Measurements from ENCODE around the gene HNRNPA3.
A peak's percentile ranks its signal among the peaks of the same experiment; 100 is the strongest.
"Not testable (repeated sequence)": the region's sequence is repeated elsewhere in the genome, so short reads cannot be mapped to it uniquely, and the experiment has no call there.

Gene HNRNPA3

DNA sequence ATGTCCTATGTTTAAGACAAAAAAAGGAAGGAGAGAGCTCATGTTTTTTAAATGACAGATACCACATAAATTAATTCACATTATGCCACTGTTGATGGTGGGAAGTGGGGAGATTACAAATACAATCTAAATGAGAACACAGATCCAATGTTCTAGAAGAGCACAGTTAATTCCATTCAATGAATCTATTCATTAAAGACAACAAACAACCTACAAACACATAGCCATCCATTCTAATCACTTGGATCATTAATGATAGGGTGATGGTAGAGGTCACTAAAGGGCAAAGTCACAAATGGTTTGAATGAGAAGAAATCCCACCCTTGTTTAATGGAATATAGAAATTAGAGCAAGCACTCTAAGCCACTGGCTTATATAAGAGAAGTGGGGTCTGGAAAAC is 21.7 kb downstream of the HNRNPA3 start:
- DNase-seq = no peak

DNA sequence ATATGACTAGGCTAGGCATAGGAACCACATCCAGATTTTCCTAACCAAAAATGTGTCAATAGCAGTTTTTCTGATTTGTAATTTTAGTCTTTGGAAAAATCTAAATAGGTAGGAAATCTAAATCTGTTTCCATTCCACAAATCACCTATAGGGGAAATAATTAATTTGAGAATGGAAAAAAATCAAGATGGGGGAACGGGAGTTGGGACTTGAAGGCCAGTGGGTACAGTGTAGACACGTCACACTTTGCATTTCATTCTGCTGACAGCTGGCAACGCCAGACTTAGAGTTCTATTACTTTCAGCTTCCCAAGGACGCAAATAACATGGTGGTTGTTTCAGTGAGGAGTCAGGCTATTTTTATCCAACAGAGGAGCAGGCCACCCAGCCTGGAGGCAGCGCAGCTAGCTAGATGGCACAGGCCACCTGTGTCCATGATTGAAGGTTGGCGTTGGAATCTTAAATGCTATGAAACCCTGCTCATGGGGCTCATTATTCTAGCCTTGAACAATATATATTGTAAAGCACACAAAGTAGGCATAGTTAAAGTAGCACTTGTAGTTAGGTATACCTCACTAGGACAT is 23.4 kb downstream of the HNRNPA3 start:
- peak; percentile 34 for DNase-seq

DNA sequence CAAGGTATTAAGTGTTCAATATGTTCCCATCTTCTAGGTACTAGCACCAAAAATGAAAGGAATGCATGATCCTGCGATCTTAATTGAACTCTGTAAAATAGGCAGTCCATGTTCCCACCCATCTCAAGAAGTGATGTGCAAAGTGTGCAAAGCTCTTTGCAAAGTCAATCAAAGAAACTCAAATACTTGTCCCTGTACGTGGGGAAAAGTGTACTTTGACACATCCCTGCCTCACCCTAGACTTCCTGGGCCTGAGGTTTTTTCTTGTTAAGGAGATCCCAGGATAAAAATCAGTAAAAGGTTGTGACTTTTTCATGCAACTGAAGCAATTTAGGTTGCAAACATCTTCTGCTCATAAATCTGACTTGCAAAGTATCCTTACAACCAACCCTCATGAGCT is 25.3 kb downstream of the HNRNPA3 start:
- no peak for DNase-seq

DNA sequence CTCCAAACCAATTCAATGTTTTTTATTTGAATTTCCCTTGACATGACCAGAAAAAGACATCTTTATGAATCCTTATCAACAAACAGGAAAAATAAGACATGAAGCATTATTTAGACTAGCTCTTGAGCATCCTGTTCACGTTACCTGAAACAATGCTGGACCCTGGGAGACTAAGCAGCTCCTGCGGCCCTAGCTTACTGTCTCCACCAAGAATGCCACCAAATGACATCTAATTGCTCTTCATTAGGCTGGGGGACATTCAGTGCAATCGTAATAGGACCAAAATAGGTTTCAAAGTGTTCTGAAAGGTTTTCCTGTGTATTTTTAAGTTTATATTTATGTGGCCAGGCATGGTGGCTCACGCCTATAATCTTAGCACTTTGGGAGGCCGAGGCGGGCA is 26.5 kb downstream of the HNRNPA3 start:
- DNase-seq = no peak

DNA sequence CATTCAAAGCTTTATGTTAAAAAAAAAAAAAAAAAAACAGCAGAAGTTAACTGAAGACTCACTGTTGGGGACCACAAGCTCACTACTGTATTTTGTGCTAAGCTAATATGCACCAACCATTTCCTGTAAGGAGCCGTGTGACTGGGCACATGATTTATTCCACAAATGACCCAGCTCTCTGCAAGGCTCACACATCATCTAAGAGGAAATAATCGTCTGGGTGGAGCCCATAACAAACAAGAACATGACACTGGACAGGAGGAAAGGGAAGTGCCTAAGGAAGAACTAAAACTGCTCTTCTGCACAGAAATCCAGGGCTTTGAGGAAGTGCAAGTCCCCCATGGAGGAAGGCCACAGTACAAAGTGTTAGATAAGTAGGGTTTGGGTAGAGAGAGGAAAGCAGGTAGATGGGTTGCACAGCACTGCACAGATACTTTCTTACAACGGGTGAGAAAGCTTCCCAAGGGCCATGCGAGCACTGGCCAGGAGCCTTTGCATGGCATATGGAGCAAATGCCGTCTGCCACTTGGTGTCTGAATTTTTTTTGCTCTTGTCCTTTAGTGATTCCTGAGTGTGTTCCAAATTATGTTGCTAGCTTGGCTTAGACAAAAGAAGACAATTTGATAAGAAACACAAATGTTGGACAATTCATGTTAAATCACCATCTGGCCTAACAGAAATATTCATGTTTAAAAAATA is 27.5 kb downstream of the HNRNPA3 start:
- DNase-seq = peak; percentile 71

DNA sequence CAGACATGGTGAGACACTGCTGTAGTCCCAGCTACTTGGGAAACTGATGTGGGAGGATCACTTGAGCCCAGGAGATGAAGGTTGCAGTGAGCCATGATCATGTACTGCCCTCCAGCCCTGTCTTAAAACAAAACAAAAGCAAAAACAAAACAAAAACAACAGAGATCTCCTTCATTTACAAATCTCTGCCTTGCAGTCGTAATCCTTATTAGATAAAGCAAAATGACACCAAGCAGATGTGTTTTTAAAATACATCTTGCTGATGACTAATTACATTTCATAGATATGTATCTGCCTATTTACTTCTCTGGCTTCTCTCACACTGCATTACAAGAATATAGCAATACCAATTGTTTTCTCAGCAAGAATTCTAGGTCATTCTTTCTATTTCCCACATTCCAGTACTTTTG is 29.1 kb downstream of the HNRNPA3 start:
- no peak for DNase-seq

DNA sequence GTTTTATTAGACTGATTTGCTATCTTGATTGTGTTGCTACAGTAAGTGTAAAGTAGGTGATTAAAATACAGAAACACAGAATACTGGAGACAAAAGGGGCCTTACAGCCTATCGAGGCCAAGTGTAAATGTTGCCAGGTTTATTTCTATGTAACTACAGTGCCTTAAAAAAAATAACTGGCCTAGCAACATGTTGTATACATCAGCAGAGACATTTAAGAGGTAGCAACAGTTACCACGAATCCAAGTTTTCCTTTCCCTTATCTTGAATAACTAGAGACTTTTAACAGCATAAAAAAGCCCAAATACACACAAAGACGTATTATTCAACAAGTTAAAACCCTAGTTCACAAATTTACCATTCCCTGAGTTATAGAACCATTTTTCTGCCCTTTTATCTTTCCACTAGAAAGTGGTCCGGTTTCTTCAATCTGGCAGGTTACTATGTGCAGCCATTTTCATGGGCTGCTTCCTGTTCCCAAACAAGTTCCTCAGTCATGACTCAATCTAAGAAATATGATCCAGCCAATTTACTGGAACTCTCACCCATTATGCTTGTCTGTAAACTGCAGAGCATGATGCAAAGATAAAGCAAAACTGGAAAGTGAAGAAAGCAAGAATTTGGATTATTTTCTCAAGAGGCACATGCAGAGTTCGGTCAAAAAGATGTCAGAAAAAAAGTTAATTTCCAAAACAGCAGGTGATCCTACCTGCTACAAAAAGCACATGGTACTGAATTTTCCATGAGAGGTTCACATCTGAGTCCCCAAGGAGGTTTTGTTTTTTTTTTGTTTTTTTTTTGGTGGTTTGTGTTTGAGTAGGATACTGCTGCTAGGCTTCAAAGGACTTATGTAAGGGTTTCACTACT is 29.8 kb downstream of the HNRNPA3 start:
- no peak for DNase-seq

DNA sequence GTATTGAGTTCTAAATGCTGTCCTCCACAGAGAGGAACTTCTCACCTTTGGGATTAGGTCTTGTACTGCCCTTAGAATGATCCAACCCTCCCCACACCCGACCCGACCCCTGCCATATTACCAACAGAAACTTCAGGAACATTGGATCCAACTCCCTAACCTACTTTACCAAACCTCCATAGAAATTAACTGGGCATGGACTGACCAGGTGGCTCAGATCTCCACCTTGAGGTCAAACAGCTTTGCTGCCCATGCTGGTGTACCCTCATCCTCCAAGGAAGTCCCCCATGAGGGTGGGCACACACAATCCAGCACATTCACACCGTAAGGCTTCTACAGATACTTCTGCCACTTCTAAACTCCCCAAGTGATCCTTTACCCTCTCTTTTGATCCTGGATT is 30.5 kb downstream of the HNRNPA3 start:
- no peak for DNase-seq

DNA sequence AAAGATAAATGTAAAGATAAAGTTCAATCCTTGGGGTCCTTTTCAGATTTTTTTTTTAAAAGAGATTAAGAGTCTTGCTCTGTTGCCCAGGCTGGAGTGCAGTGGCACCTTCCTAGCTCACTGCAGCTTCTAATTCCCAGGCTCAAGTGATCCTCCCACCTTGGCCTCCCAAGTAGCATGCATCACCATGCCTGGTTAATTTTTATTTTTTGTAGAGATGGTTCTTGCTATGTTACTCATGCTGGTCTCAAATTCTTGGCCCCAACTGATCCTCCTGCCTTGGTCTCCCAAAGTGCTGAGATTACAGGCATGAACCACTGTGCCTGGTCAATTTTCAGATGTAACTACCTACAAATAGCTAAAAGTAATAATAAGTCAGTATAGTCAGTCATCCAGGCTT is 30.9 kb downstream of the HNRNPA3 start:
- DNase-seq = no peak

DNA sequence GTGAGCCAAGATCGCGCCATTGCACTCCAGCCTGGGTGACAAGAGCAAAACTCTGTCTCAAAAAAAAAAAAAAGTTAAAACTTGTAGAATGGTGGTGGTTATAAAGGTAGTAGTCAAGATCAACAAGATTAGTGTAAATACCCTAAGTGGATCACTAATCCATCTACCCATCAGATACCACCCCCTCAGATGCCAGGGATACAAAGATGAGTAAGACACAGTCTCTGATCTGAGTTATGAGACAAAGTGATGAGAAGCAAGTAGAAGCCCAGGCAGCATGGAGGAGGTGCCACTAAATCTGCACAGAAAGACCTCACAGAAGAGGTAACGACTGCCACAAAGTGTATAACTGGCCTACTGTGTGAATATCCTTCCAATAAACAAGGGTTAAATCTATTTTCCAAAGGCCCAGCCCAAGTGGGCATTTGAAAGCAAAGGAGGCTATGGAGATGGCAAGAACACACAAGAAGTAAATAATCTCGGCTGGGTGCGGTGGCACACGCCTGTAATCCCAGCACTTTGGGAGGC is 31.7 kb downstream of the HNRNPA3 start:
- no peak for DNase-seq

DNA sequence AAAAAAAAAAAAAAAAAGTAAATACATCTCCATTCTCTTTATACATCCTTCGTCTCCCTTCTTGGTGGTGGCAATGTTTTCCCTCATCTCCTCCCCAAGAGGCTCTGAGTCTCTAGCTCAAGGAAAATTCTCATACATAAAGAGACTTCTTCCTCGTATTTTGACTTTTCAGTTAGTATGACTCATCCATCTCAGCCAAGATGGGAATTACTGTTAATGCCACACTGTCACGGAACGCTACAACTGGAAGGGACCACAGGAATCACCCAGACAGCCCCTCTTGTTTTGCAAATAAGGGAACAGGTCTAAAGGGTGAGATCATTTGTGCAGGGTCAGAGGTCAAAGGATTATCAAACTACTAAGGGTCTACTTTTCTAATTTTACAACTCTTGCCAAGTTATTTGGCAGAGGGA is 32.4 kb downstream of the HNRNPA3 start:
- DNase-seq = no peak

DNA sequence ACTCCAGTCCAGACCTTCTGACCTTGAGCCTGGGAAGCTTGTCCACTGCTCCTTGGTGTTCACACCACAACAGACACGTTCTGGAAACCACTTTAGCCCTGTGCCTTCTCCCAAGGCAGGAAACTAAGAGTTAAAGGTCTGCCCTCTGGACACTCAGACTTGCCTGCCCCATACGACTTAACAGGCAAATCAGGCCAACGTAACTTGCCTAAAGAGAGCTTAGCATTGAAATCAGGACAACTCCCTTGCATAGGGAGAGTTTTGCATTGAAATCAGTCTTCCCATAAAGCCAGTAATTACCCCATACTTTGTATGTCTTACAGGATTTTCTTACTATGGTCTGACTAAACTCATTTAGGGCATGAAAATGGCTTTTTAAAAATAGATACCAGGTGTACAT is 33.4 kb downstream of the HNRNPA3 start:
- DNase-seq = no peak

DNA sequence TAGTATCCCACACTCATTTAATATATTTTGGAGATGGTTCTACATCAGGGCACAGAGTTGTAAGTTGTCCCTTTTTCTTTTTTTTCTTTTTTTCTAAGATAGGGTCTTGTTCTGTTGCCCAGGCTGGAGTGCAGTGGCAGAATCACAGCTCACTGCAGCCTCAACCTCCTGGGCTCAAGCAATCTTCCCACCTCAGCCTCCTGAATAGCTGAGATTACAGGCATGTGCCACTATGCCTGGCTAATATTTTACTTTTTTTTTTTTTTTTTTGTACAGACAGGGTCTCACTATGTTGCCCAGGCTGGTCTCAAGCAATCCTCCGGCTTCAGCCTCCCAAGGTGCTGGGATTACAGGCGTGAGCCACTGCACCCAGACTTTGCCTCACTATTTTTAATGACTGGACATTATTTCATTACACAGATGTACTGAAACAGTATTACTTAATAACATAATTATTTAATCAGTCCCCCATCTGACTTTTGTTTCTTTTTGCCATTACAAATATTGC is 34.0 kb downstream of the HNRNPA3 start:
- not testable (repeated sequence) for DNase-seq

DNA sequence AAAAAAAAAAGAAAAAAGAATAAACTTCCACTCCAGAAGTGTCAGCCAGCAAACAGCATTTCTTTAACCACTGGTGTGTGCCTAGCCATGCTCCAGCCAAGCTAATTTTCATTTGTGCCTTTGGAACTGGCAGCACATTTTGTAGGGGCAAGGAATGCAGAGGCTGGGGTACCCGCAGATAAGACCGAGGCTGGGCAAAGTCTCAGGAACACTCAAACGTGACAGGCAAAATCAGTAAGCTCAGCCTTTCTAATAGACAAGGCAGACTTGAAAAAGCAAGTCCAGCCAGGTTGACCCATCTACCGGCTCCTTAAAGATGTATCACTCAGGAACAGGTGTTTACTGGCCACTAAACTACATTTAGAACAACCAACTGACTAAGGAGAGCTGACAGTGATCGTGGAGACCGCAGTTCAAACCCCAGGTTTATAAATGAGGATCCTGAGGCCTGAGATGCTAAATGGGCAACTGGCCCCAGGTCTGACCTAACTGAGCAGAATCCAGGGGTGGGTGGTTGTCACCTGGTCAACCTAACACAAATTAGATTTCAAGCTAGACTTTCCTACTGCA is 35.2 kb downstream of the HNRNPA3 start:
- no peak for DNase-seq

DNA sequence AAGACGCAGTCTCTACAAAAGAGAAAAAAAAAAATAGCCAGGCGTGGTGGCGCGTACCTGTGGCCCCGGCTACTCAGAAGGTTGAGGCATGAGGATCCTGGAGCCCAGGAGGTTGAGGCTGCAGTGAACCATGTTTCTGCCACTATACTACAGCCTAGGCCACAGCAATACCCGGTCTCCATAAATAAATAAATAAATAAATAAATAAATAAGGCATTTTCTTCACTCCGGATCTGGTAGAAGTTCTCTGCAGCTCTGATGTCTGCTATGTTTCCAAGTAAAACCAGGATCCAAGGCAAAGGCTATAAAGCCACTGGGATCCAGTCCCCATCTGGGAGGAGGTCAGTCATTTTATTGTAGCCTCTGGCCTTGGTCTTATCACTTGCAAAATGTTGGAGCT is 36.4 kb downstream of the HNRNPA3 start:
- DNase-seq = no peak

DNA sequence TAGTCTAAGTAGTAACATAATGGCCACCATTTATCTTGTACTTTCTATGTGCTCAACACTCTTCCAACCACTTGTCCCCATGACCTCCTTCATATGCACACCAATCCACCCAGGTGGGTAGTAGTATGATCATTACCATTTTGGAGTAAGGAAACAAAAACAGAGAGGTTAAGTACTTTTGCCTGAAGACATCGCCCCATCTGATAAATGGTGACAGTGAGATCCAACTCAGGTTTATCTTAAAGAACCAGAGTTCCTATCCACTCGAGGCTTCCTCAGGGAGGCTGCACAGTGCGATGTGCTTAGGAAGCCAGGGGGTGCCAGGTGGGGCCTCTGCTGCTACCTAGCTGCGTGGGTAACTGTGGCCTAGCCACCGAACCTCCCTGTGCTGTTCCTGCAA is 37.9 kb downstream of the HNRNPA3 start:
- no peak for DNase-seq

DNA sequence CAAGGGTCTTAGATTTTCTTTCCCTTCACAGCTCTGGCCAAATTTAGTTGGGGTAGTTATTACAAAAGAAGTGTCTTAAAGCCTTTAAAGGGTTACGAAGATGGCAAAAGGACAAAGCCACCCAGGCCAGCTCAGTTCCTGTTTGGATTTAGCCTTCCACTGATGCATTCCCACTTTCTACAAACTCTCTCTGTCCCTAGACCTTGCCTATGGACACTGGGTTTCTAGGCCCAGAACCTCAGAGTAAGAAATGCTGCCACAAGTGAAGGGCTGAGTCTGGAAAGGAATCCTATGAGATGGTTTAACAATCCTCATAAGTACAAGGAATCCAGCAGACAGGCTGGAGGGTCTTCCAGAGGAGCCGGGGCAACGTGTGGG is 38.6 kb downstream of the HNRNPA3 start:
- no peak for DNase-seq

DNA sequence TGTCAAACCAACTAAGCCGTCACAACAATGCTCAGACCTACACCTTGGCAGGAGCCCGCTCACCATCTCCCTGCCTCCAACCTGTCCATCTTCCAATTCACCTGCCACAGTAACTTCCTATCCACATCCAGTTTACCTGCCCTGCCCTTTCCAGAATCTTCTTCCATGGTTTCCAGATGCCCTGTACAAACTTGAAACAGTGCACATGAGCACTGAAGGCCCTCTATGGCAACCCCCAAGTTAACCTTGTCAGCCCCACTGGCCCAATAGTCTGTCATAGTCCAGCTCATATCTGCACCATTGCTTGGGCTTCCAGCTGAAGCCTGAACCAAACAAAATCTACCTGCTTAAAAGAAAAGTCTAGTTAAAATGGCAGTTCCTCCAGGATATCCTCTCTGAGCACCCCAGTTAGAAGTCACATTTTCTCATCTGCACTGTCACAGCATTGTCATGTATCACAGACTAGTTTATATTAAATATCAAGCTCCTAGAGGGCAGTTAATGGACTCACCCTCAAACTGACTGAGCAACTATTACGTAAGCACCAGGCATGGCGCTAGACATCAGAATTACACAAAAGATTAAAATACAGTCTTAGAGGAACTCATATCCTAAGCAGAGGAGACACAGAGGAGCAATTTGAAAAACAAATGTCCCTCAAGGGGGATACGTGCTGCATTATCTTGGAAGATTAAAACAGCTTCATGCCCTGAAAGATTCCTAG is 40.4 kb downstream of the HNRNPA3 start:
- DNase-seq = no peak

DNA sequence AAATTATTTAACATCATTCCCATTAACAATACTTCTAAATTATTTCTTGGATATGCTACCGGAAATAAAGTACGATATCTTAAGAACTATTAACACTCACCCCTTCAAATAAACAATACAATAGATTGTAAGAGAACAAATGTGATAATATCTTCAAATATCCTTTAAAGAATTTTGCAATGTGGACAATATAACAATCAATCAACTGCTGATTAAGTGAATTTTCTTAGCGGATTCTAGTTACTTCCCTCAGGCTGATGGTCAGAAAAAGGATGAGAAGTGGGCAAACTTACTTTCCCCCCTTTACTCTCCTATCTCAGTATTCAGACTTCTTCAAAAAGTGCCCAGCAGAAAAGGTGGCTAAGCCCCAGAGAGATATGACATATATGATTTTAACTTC is 41.1 kb downstream of the HNRNPA3 start:
- DNase-seq = no peak

DNA sequence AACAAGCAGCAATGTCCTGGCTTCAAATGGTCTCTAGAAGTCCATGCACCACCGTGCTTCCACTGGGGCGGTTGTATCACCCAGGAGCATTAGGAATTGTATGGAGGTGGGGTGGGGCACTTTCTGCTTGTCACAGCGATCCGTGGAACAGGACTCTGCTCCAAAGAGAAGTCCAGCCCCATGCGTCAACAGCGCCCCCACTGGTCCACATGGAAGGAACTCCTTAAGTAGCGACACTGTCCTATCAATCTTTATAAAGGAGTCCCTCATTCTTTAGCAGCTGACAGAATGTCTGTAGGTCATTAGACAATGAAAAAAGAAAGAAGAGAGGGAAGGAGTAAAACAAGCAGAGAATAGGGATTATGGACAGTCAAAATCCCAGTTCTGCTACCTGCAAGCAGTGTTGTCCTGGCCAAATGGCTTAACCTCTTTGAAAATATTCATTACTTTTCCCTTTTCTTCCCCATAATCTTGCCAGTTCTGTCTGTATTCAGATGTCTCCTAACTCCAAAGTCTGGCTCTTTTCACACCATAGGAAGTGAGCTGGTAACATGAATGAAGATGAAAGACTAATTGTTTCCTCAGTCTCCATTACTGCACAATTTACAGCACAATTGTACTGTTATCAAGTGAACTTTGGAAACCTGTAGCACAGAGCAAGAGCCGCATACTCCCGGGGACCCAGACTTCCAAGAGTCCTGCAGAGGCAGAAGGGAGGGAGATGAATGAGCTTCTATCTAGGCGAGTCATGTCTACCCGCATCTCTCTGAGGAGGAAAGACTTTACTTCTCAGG is 42.0 kb downstream of the HNRNPA3 start:
- DNase-seq = no peak

DNA sequence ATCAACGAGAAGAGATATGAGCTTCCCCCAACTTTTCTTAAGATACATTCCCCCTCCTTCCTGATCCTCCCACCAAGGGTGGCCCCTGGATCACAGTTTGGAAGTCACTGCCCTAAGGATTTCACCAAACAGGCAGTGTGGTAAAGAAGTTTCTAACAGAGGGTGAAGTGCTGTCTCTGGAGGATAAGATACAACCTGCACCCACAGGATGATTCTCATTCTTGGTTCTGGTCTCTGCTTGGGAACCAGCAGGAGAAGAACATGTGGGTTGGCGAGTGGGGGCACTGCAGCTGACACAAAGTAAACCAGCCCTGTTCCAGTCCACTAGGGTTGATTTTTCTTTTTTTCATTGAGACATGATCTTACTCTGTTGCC is 42.6 kb downstream of the HNRNPA3 start:
- DNase-seq = no peak

DNA sequence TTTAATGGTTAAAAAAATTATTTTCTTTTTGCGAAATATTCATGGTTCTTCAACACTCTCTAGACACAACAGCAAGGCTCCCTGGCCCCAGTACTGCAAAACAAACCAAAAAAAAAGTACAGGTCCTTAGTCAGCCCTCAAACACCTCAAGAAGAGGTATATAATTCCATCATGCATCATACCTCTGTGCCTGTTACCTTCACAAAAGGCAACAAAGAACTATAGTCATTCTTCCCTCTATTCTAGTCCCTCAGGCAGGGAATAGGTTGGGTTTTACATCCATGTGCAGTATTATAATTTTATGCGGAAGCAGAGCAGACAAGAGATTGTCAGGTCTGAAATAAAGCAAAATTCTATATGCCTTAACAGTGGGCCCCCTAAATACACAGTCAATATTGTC is 43.4 kb downstream of the HNRNPA3 start:
- no peak for DNase-seq
